NCI-H1048 (cell line): Measurements from ENCODE around the gene KCNMB4.
"Not testable (repeated sequence)": the region's sequence is repeated elsewhere in the genome, so short reads cannot be mapped to it uniquely, and the experiment has no call there.

Experiments used
- DNase-seq: peaks from one replicate; lab custom pipeline; 2025; lab: John Stamatoyannopoulos, UW

KCNMB4 gene

DNA sequence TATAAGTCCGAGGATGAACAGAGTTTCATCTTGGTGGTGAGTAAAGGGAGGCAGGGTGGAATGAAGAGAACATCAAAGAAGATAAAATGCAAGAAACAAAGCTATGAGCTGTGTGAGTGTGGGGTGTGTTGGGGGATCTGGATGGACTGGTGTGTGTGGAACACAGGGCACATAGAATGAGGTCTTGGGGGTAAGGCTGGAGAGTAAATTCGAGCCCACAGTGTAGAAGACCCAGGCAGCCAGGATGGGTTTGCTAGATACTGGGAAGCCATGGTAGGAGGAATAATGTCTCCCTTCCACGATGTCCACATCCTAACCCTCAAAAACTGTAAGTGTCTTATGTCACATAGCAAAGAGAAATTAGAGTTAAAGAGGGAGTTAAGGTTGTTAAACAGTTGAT is 6.8 kb downstream of the KCNMB4 start:
- no peak for DNase-seq

DNA sequence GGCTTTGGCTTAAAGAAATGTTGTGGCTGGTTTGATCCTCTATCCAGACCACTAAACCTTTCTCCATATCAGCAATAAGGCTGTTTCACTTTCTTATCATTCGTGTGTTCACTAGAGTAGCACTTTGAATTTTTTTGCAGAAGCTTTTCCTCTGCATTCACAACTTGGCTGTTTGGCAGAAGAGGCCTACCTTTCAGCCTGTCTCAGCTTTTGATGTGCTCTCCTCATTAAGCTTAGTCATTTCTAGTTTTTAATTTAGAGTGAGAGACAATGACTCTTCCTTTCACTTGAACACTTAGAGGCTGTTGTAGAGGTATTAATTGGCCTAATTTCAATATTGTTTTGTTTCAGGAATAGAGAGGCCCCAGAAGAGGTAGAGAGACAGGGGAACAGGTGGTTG is 13.8 kb downstream of the KCNMB4 start:
- no peak for DNase-seq

- DNase-seq, result no peak
Measured at GRCh38 chr12:70383484-70383883, 17.4 kb downstream of the KCNMB4 start.

DNA sequence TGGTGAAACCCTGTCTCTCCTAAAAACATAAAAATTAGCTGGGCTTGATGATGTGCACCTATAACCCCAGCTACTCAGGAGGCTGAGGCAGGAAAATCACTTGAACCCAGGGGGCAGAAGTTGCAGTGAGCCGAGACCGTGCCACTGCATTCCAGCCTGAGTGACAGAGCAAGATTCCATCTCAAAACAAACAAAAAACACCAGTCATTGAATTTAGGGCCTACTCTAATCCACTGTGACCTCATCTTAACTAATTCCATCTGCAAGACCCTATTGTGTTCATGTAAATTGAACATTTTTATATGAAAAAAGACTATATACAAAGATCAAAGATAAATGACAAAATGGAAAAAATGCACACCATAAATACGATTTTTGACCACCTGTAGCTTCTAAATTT is 17.8 kb downstream of the KCNMB4 start:
- no peak for DNase-seq

GRCh38 chr12:70386771-70387170 is 20.7 kb downstream of the KCNMB4 start:
- DNase-seq, result no peak

DNA sequence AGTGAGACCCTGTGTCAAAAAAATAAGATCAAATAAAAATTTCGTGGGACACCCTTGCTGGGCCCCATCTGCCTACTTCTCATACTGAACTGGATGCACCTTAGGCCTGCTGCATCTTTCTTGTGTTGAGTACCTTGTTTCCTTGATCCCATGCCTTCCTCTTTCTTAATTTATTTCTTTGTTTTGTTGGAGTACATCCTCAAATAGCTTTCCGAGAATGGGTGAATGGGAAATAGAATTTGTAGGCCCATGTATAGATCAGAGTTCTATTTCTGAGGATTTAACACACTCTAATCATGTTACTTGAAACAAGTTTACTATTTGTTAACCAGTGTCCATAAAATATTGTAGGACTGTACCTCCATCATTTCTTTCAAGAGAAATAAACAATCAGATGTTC is 23.6 kb downstream of the KCNMB4 start:
- no peak for DNase-seq

- DNase-seq, result not testable (repeated sequence)
Measured at GRCh38 chr12:70392631-70393030, 26.5 kb downstream of the KCNMB4 start.

- no peak for DNase-seq
Measured at GRCh38 chr12:70393787-70394499, 27.9 kb downstream of the KCNMB4 start.

- DNase-seq, result no peak
Measured at GRCh38 chr12:70398002-70398401, 31.9 kb downstream of the KCNMB4 start.

DNA sequence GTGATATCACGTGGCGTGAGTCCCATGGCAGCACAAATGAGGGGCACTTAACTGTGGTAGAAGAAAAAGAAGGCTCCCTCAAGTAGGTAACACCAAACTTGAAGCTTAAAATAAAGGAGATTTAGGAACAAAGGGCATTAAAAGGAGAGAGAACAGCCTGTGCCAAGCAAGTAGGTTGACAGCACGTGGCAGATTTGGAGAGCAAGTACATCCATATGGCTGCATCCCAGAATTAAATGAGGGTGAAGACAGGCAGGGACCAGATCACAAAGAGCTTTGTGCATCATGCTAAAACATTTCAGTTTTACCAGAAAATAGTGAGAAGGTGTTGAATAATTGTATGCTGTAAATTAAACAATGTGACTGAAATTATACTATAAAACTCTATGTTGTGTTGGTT is 32.8 kb downstream of the KCNMB4 start:
- no peak for DNase-seq

DNA sequence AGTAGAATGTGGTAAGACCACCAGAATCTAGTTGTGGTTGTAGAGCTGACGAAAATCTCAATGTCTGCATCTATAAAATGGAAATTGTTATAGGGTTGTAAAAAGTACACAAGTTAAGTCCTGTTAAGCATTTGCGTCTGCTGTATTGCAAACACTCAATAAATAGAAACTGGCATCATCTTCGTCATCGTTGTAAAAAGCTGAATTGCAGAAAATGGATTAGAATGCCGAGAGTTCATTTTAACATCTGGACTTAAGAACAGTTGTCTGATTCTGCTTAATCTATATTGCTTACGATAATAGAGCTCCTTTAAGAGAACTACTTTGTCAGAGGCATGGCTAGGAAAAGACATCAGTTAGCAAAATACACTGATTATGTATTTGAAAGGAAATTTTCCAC is 33.2 kb downstream of the KCNMB4 start:
- no peak for DNase-seq

DNA sequence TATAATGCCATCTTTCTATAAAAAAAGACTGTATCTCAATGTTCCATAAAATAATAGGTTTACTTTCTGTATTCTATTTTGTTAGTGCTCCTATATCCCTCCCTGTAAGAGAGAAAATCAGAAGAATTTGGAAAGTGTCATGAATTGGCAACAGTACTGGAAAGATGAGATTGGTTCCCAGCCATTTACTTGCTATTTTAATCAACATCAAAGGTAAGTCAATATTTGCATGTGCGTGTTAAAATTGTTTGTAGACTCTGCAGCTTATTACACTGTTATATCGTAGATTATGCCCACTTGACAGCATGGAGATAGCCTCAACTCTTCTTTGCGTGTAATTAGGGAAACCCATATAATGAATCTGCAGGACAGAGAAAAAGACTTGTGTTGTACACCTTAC is 34.0 kb downstream of the KCNMB4 start:
- no peak for DNase-seq

- DNase-seq, result no peak
Measured at GRCh38 chr12:70402597-70402996, 36.5 kb downstream of the KCNMB4 start.

DNA sequence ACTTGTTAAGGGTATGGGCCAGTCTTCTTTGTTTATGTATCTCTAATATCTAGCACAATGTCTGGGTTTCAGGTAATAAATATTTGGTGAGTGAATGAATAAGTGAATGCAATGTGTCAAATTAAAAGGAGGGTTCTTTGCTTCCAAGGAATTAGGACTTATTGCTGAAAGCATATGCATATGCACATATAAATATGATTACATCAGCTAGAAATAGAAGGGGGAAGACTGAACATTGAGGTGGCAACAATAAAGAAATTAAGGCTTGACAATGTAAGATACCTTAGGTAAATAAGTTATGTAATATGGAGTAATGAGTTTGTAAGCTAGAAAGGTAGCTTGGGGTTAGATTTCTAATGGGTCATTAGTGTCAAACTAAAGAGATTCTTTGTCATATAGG is 37.7 kb downstream of the KCNMB4 start:
- no peak for DNase-seq

GRCh38 chr12:70408004-70408790 is 42.1 kb downstream of the KCNMB4 start:
- no peak for DNase-seq

- no peak for DNase-seq
Measured at GRCh38 chr12:70415987-70416386, 49.9 kb downstream of the KCNMB4 start.

DNA sequence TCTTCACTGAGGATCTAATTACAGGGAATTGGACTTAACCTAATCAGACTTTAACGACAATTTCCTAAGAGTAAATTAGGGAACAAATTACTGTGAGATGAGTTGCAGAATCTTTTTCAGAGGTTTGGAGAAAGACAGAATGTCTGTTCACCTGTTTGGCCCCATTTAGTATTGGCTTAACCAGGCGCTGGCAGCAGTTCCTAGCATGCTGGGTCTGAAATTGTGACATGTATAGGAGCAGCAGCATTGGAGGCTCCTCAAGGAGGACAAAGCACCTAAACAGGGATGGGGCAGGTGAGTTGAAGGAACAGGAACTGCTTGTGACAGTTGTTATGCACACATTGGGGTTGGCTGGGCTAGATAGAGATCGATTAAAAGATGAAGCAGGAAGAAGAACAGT is 51.0 kb downstream of the KCNMB4 start:
- no peak for DNase-seq

- DNase-seq, result no peak
Measured at GRCh38 chr12:70418101-70418500, 52.0 kb downstream of the KCNMB4 start.

- no peak for DNase-seq
Measured at GRCh38 chr12:70422631-70423030, 56.5 kb downstream of the KCNMB4 start.

- no peak for DNase-seq
Measured at GRCh38 chr12:70426620-70427019, 60.5 kb downstream of the KCNMB4 start.

- no peak for DNase-seq
Measured at GRCh38 chr12:70427611-70428010, 61.5 kb downstream of the KCNMB4 start.

- no peak for DNase-seq
Measured at GRCh38 chr12:70430400-70430799, 64.3 kb downstream of the KCNMB4 start.

GRCh38 chr12:70436836-70437235 is 70.7 kb downstream of the KCNMB4 start:
- DNase-seq, result no peak
